HCT116 (cell line): ENCODE results near the gene ECT2.

Experiments
- ATF3 ChIP-seq: IDR thresholded peaks from 2 replicates; pipeline ENCODE4 v1.6.1; 2012
- EZH2phosphoT487 ChIP-seq: fragments of 200-600 bp; IDR thresholded peaks from 2 replicates; pipeline ENCODE4 v1.6.1; 2018; ENCODE audit warnings: antibody characterized with exemption, borderline replicate concordance
- POLR2A ChIP-seq: IDR thresholded peaks from 2 replicates; pipeline ENCODE4 v1.7.0; 2011; ENCODE audit warnings: borderline replicate concordance; ENCODE audit not compliant: insufficient read depth, insufficient read length; ENCODE audit errors: extremely low read depth
- ZNF274 ChIP-seq: fragments of 200-500 bp; sonication (Bioruptor generic); IDR thresholded peaks from 2 replicates; pipeline ENCODE4 v1.6.1; 2014; ENCODE audit warnings: mild to moderate bottlenecking, low read depth, low read length, inconsistent platforms
- TF ChIP-seq, protein P1 (sequence below), 3 experiments: fragments of 200-600 bp in 1 of 3; sonication (generic) in 1 of 3; IDR thresholded peaks in 2 of 3; conservative IDR thresholded peaks in 1 of 3; 2 replicates each; pipeline ENCODE4 v1.5.1; 2012 to 2017; ENCODE audit warnings: low read depth in 2 of 3, low read length in 2 of 3, antibody characterized with exemption in 1 of 3, borderline replicate concordance in 1 of 3, control low read depth in 1 of 3, mild to moderate bottlenecking in 1 of 3, mixed read lengths in 1 of 3, mixed run types in 1 of 3, moderate library complexity in 1 of 3; ENCODE audit not compliant: insufficient read depth in 1 of 3
- TF ChIP-seq, protein P2 (sequence below): IDR thresholded peaks from 2 replicates; pipeline ENCODE4 v1.6.1; 2012

DNA sequence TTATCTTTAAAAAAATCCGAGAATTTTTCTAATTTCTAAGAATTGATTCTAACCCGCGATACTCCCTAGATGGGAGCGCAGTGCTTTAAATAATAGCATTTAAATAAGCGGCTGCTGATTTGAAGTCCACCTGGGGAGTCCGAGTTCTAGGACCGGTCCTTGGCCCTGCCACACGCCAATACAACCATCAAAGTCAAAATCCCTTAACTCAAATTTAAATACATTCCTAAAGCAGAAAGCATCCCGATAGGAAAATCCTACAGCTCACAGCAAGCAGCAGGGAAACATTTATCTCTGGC lies 508 bp upstream of the ECT2 start:
- TF ChIP-seq POLR2A (no peak), ZNF274 (no peak), ATF3 (no peak), EZH2phosphoT487 (no peak)
- TF ChIP-seq, protein P1, sequence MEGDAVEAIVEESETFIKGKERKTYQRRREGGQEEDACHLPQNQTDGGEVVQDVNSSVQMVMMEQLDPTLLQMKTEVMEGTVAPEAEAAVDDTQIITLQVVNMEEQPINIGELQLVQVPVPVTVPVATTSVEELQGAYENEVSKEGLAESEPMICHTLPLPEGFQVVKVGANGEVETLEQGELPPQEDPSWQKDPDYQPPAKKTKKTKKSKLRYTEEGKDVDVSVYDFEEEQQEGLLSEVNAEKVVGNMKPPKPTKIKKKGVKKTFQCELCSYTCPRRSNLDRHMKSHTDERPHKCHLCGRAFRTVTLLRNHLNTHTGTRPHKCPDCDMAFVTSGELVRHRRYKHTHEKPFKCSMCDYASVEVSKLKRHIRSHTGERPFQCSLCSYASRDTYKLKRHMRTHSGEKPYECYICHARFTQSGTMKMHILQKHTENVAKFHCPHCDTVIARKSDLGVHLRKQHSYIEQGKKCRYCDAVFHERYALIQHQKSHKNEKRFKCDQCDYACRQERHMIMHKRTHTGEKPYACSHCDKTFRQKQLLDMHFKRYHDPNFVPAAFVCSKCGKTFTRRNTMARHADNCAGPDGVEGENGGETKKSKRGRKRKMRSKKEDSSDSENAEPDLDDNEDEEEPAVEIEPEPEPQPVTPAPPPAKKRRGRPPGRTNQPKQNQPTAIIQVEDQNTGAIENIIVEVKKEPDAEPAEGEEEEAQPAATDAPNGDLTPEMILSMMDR (IDR thresholded peaks at IDR 0.05 in 2 of 3, conservative IDR thresholded peaks at IDR 0.05 in 1 of 3; ENCODE audit: borderline replicate concordance in 1 of 3, insufficient read depth in 1 of 3, low read depth in 2 of 3, low read length in 2 of 3), result no peak
- TF ChIP-seq, protein P2, sequence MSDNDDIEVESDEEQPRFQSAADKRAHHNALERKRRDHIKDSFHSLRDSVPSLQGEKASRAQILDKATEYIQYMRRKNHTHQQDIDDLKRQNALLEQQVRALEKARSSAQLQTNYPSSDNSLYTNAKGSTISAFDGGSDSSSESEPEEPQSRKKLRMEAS, result no peak
